Neural cell (in vitro differentiated cells): ENCODE measurements around the gene NAT9. TPM values are rescaled to one million over a fixed set of nuclear protein-coding genes. Genes with fewer than 3 reads are reported as not detected.

Experiments used
- H2AFZ ChIP-seq: fragments of 200-600, 300-800 bp; sonication (generic), shearing (Covaris generic); 2 replicates; pipeline ENCODE4 v1.6.0; 2014; ENCODE audit warnings: low read depth, mild to moderate bottlenecking, antibody characterized with exemption, low read length, moderate library complexity
- H3F3A ChIP-seq: fragments of 200-600 bp; shearing (Covaris generic); 2 replicates; pipeline ENCODE4 v1.6.1; 2016; ENCODE audit warnings: mild to moderate bottlenecking, moderate library complexity, mixed read lengths, antibody characterized with exemption, low read length; ENCODE audit not compliant: insufficient read depth, poor library complexity, severe bottlenecking
- H3K27ac ChIP-seq: fragments of 200-600, 300-800 bp; sonication (generic), shearing (Covaris generic); 2 replicates; pipeline ENCODE4 v1.5.1; 2014; ENCODE audit warnings: mild to moderate bottlenecking, low read length, moderate library complexity
- H3K27me3 ChIP-seq: fragments of 300-800, 200-600 bp; sonication (generic), shearing (Covaris generic); 2 replicates; pipeline ENCODE4 v1.6.0; 2014; ENCODE audit warnings: mild to moderate bottlenecking, low read depth, low read length, moderate library complexity; ENCODE audit not compliant: insufficient read depth
- H3K36me3 ChIP-seq: fragments of 300-800, 200-600 bp; sonication (generic), shearing (Covaris generic); 2 replicates; pipeline ENCODE4 v1.5.1; 2014; ENCODE audit warnings: mild to moderate bottlenecking, antibody characterized with exemption, low read length, moderate library complexity; ENCODE audit not compliant: insufficient read depth
- H3K4me2 ChIP-seq: fragments of 300-800, 200-600 bp; sonication (generic), shearing (Covaris generic); 2 replicates; pipeline ENCODE4 v1.6.0; 2014; ENCODE audit warnings: mild to moderate bottlenecking, low read length
- H3K4me3 ChIP-seq: fragments of 300-800, 200-600 bp; sonication (generic), shearing (Covaris generic); 2 replicates; pipeline ENCODE4 v1.5.1; 2014; ENCODE audit warnings: mild to moderate bottlenecking, low read length, moderate library complexity
- H3K79me2 ChIP-seq: fragments of 200-600 bp; shearing (Covaris generic); replicated peaks from 2 replicates; pipeline ENCODE4 v1.6.0; 2014; ENCODE audit warnings: mild to moderate bottlenecking, low read length, moderate library complexity; ENCODE audit not compliant: insufficient read depth
- H3K9ac ChIP-seq: fragments of 300-800, 200-600 bp; sonication (generic), shearing (Covaris generic); 2 replicates; pipeline ENCODE4 v1.6.1; 2016; ENCODE audit warnings: mild to moderate bottlenecking, low read length, mixed read lengths
- H3K9me2 ChIP-seq: fragments of 200-600 bp; shearing (Covaris generic); 2 replicates; pipeline ENCODE4 v1.6.1; 2016; ENCODE audit warnings: mild to moderate bottlenecking, low read length, mixed read lengths; ENCODE audit not compliant: insufficient read depth
- H3K9me3 ChIP-seq: fragments of 200-600, 300-800 bp; sonication (generic), shearing (Covaris generic); 2 replicates; pipeline ENCODE4 v1.6.1; 2016; ENCODE audit warnings: mild to moderate bottlenecking, mixed run types, low read length, moderate library complexity, mixed read lengths
- H4K20me1 ChIP-seq: fragments of 200-600 bp; shearing (Covaris generic); 2 replicates; pipeline ENCODE4 v1.6.1; 2016; ENCODE audit warnings: mild to moderate bottlenecking, mixed run types; ENCODE audit not compliant: insufficient read depth
- EP300 ChIP-seq: fragments of 450-650 bp; conservative IDR thresholded peaks from 2 replicates; pipeline ENCODE4 v1.6.1; 2014; ENCODE audit warnings: antibody characterized with exemption, mild to moderate bottlenecking, moderate library complexity; ENCODE audit not compliant: poor library complexity, severe bottlenecking
- EZH2 ChIP-seq: fragments of 200-600, 300-800 bp; shearing (Covaris generic), sonication (generic); IDR thresholded peaks from 2 replicates; pipeline ENCODE4 v1.6.1; 2014; ENCODE audit warnings: antibody characterized with exemption, low read length, borderline replicate concordance, mild to moderate bottlenecking; ENCODE audit not compliant: insufficient read depth, poor library complexity, severe bottlenecking
- MXI1 ChIP-seq: fragments of 450-650 bp; conservative IDR thresholded peaks from 2 replicates; pipeline ENCODE4 v1.6.1; 2014; ENCODE audit warnings: antibody characterized with exemption, mild to moderate bottlenecking; ENCODE audit not compliant: poor library complexity, severe bottlenecking
- POLR2AphosphoS5 ChIP-seq: IDR thresholded peaks from 2 replicates; pipeline ENCODE4 v1.6.1; 2012
- RAD21 ChIP-seq: fragments of 450-650 bp; conservative IDR thresholded peaks from 2 replicates; pipeline ENCODE4 v1.6.1; 2014; ENCODE audit warnings: antibody characterized with exemption, mild to moderate bottlenecking, moderate library complexity
- SMC3 ChIP-seq: fragments of 450-650 bp; conservative IDR thresholded peaks from 2 replicates; pipeline ENCODE4 v1.6.1; 2014; ENCODE audit warnings: antibody characterized with exemption, mild to moderate bottlenecking, moderate library complexity; ENCODE audit not compliant: poor library complexity
- TAF1 ChIP-seq: IDR thresholded peaks from 2 replicates; pipeline ENCODE4 v1.6.1; 2012; ENCODE audit warnings: low read depth
- polyA plus RNA-seq: library from polyadenylated mRNA; depleted of rRNA; stranded (reverse); fragments of >200 nt; gene quantifications from 2 replicates; pipeline ENCODE4 v1.2.3, GENCODE V29; 2014
- TF ChIP-seq, protein P1 (sequence below): IDR thresholded peaks from 2 replicates; pipeline ENCODE4 v1.6.1; 2012; ENCODE audit warnings: borderline replicate concordance
- TF ChIP-seq, protein P2 (sequence below): fragments of 450-650 bp; IDR thresholded peaks from 2 replicates; pipeline ENCODE4 v1.5.1; 2014; ENCODE audit warnings: antibody characterized with exemption, mild to moderate bottlenecking, moderate library complexity; ENCODE audit not compliant: poor library complexity, severe bottlenecking

Gene NAT9
- polyA plus RNA-seq, 1 donor from 2014 or later, result 243 TPM

DNA sequence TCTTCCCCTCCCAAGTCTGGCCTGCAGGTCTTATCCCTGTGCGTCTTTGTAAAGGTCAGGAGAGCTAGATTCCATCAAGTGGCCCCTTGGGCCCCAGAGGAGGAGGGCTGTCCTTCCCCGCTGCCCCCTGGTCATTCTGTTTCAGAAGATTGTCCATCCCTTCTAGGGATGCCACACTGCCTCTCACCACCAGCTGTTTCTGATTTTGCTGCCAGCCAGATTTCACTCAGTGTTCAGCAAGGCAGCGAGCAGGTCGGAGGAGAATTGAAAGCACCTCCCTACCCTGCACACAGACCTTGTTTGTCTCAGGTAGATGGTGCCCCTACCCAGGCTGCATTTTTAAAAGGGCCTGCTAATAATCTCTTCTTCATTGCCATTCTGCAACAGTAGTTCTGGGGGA, 21.7 kb upstream of the NAT9 start:
- Histone ChIP-seq H4K20me1 (no peaks in the 10 kb centered on the region), H3K4me2 (no peak overlapping the region), H3F3A (no peaks in the 10 kb centered on the region), H3K4me3 (no peak overlapping the region), H3K27me3 (no peaks in the 10 kb centered on the region), H3K79me2 (no peaks in the 10 kb centered on the region), H3K9ac (no peak overlapping the region), H3K9me3 (no peaks in the 10 kb centered on the region), H3K36me3 (no peaks in the 10 kb centered on the region), H2AFZ (no peak overlapping the region), H3K9me2 (no peaks in the 10 kb centered on the region), H3K27ac (no peak overlapping the region)
- TF ChIP-seq MXI1, result no peak
- TF ChIP-seq, protein P1, sequence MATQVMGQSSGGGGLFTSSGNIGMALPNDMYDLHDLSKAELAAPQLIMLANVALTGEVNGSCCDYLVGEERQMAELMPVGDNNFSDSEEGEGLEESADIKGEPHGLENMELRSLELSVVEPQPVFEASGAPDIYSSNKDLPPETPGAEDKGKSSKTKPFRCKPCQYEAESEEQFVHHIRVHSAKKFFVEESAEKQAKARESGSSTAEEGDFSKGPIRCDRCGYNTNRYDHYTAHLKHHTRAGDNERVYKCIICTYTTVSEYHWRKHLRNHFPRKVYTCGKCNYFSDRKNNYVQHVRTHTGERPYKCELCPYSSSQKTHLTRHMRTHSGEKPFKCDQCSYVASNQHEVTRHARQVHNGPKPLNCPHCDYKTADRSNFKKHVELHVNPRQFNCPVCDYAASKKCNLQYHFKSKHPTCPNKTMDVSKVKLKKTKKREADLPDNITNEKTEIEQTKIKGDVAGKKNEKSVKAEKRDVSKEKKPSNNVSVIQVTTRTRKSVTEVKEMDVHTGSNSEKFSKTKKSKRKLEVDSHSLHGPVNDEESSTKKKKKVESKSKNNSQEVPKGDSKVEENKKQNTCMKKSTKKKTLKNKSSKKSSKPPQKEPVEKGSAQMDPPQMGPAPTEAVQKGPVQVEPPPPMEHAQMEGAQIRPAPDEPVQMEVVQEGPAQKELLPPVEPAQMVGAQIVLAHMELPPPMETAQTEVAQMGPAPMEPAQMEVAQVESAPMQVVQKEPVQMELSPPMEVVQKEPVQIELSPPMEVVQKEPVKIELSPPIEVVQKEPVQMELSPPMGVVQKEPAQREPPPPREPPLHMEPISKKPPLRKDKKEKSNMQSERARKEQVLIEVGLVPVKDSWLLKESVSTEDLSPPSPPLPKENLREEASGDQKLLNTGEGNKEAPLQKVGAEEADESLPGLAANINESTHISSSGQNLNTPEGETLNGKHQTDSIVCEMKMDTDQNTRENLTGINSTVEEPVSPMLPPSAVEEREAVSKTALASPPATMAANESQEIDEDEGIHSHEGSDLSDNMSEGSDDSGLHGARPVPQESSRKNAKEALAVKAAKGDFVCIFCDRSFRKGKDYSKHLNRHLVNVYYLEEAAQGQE, result no peak
- TF ChIP-seq RAD21, result no peak
- TF ChIP-seq, protein P2, sequence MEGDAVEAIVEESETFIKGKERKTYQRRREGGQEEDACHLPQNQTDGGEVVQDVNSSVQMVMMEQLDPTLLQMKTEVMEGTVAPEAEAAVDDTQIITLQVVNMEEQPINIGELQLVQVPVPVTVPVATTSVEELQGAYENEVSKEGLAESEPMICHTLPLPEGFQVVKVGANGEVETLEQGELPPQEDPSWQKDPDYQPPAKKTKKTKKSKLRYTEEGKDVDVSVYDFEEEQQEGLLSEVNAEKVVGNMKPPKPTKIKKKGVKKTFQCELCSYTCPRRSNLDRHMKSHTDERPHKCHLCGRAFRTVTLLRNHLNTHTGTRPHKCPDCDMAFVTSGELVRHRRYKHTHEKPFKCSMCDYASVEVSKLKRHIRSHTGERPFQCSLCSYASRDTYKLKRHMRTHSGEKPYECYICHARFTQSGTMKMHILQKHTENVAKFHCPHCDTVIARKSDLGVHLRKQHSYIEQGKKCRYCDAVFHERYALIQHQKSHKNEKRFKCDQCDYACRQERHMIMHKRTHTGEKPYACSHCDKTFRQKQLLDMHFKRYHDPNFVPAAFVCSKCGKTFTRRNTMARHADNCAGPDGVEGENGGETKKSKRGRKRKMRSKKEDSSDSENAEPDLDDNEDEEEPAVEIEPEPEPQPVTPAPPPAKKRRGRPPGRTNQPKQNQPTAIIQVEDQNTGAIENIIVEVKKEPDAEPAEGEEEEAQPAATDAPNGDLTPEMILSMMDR, result no peak
- TF ChIP-seq SMC3, result no peak
- no peak for TF ChIP-seq POLR2AphosphoS5
- TF ChIP-seq EZH2, result no peak
- TF ChIP-seq EP300, result no peak
- TF ChIP-seq TAF1, result no peak

GRCh38 chr17:74796866-74797265, 20.7 kb upstream of the NAT9 start:
- no peak overlapping the region for H3K27ac ChIP-seq
- TF ChIP-seq SMC3 (no peak), EP300 (no peak), TAF1 (no peak), MXI1 (no peak), EZH2 (no peak), RAD21 (no peak), POLR2AphosphoS5 (no peak)
- TF ChIP-seq, protein P2, result no peak
- TF ChIP-seq, protein P1, result no peak
- no peak overlapping the region for H2AFZ ChIP-seq
- H3K27me3 ChIP-seq, result no peaks in the 10 kb centered on the region
- H3K9me2 ChIP-seq, result no peaks in the 10 kb centered on the region
- no peak overlapping the region for H3K9ac ChIP-seq
- no peaks in the 10 kb centered on the region for H3K9me3 ChIP-seq
- no peaks in the 10 kb centered on the region for H4K20me1 ChIP-seq
- no peaks in the 10 kb centered on the region for H3K79me2 ChIP-seq
- no peaks in the 10 kb centered on the region for H3K36me3 ChIP-seq
- no peaks in the 10 kb centered on the region for H3F3A ChIP-seq
- H3K4me3 ChIP-seq, result no peak overlapping the region
- H3K4me2 ChIP-seq, result no peak overlapping the region
